HCT116 (cell line): ENCODE data around the gene MSH3. TPM values are rescaled to one million over a fixed set of nuclear protein-coding genes. Genes with fewer than 3 reads are reported as not detected.

ENCODE experiments used
- ATAC-seq: fragments of 200-7000 bp; cut with Tn5 transposase; 2 replicates; pipeline ENCODE4 v1.9.1; 2020; ENCODE audit warnings: mild to moderate bottlenecking, moderate library complexity
- BruUV-seq: library from RNA; stranded (reverse); fragments of 400-500 nt; replicated peaks from 2 replicates; lab custom pipeline; 2021; lab: Mats Ljungman, UMichigan
- CTCF ChIA-PET: fragments of 300-600 bp; sonication (Branson Sonifier 250); formaldehyde crosslinking; loops from one replicate; lab custom pipeline; 2021; ENCODE audit warnings: antibody characterized with exemption; lab: Charles Lee
- POLR2A ChIA-PET: fragments of 300-600, 350-600 bp; sonication (Branson Sonifier 250); formaldehyde crosslinking; loops from one replicate; lab custom pipeline; 2021; ENCODE audit warnings: antibody characterized with exemption; lab: Charles Lee
- RAD21 ChIA-PET, 2 experiments: fragments of 300-600 bp; sonication (Branson Sonifier 250); formaldehyde crosslinking; loops; one replicate each; lab custom pipeline; 2023; ENCODE audit warnings: low total read pairs in 2 of 2; ENCODE audit not compliant: uncharacterized antibody in 2 of 2, unreplicated experiment in 2 of 2, low non-redundant PET in 1 of 2; lab: Charles Lee
- DNase-seq: peaks from one replicate; pipeline ENCODE4 v3.0.0-alpha.2; 2010; ENCODE audit warnings: low read depth, low spot score
- H2AFZ ChIP-seq: fragments of 200-600 bp; shearing (Covaris generic), sonication (generic); 2 replicates; pipeline ENCODE4 v1.6.1; 2017; ENCODE audit warnings: low read depth, mixed run types, mixed read lengths, antibody characterized with exemption, low read length; ENCODE audit not compliant: poor library complexity, severe bottlenecking
- H3K27ac ChIP-seq: 2 replicates; pipeline ENCODE4 v1.5.1; 2012; ENCODE audit warnings: low read depth, low read length
- H3K27me3 ChIP-seq: fragments of 200-600 bp; sonication (generic); 2 replicates; pipeline ENCODE4 v1.6.1; 2016; ENCODE audit warnings: mixed run types, low read length, mixed read lengths; ENCODE audit not compliant: insufficient read depth
- H3K36me3 ChIP-seq, 2 experiments: fragments of 200-500 bp in 1 of 2; fragments of 200-600 bp in 1 of 2; sonication (Bioruptor generic) in 1 of 2; sonication (generic) in 1 of 2; 2 replicates each; pipeline versions ENCODE4 v1.5.1 to v1.6.1; 2014 to 2016; ENCODE audit warnings: low read length in 2 of 2, inconsistent platforms in 1 of 2, mixed read lengths in 1 of 2, mixed run types in 1 of 2; ENCODE audit not compliant: insufficient read depth in 2 of 2, control insufficient read depth in 1 of 2
- H3K4me1 ChIP-seq, 2 experiments: fragments of 200-600 bp in 1 of 2; sonication (generic) in 1 of 2; 2 replicates each; pipeline versions ENCODE4 v1.5.1 to v1.6.1; 2012 to 2017; ENCODE audit warnings: low read length in 2 of 2, inconsistent platforms in 1 of 2, mild to moderate bottlenecking in 1 of 2, mixed read lengths in 1 of 2, mixed run types in 1 of 2, moderate library complexity in 1 of 2; ENCODE audit not compliant: insufficient read depth in 2 of 2, control insufficient read depth in 1 of 2
- H3K4me2 ChIP-seq: fragments of 200-600 bp; sonication (generic); 2 replicates; pipeline ENCODE4 v1.6.1; 2017; ENCODE audit warnings: mixed run types, low read length, mixed read lengths
- H3K4me3 ChIP-seq, 2 experiments: fragments of 200-600 bp in 1 of 2; sonication (generic) in 1 of 2; replicated peaks in 1 of 2; 2 replicates each; pipeline ENCODE4 v1.5.1; 2011 to 2016; ENCODE audit warnings: low read length in 2 of 2, control low read depth in 1 of 2, low read depth in 1 of 2, mild to moderate bottlenecking in 1 of 2, mixed read lengths in 1 of 2, mixed run types in 1 of 2
- H3K79me2 ChIP-seq: fragments of 200-600 bp; sonication (generic); 2 replicates; pipeline ENCODE4 v1.6.1; 2017; ENCODE audit warnings: mild to moderate bottlenecking, mixed run types, low read length, moderate library complexity, mixed read lengths; ENCODE audit not compliant: insufficient read depth
- H3K9ac ChIP-seq: fragments of 200-600 bp; sonication (generic); 2 replicates; pipeline ENCODE4 v1.6.1; 2016; ENCODE audit warnings: low read length, mixed read lengths
- H3K9me2 ChIP-seq: fragments of 200-600 bp; sonication (generic), shearing (Covaris generic); 2 replicates; pipeline ENCODE4 v1.6.1; 2017; ENCODE audit warnings: mixed run types, mild to moderate bottlenecking, moderate library complexity; ENCODE audit not compliant: insufficient read depth
- H3K9me3 ChIP-seq, 2 experiments: fragments of 200-500 bp in 1 of 2; fragments of 200-600 bp in 1 of 2; sonication (Bioruptor generic) in 1 of 2; sonication (generic) in 1 of 2; 2 replicates each; pipeline ENCODE4 v1.6.1; 2014 to 2017; ENCODE audit warnings: low read length in 2 of 2, mixed read lengths in 2 of 2, inconsistent platforms in 1 of 2, low read depth in 1 of 2, mild to moderate bottlenecking in 1 of 2, mixed run types in 1 of 2, moderate library complexity in 1 of 2; ENCODE audit not compliant: control insufficient read depth in 1 of 2, insufficient read depth in 1 of 2
- H4K20me1 ChIP-seq: fragments of 200-600 bp; sonication (generic), shearing (Covaris generic); 2 replicates; pipeline ENCODE4 v1.6.1; 2017; ENCODE audit warnings: mixed run types, mild to moderate bottlenecking, moderate library complexity; ENCODE audit not compliant: insufficient read depth
- CEBPB ChIP-seq: IDR thresholded peaks from 2 replicates; pipeline ENCODE4 v1.6.1; 2012; ENCODE audit warnings: low read depth
- EGR1 ChIP-seq: IDR thresholded peaks from 2 replicates; pipeline ENCODE4 v1.6.1; 2012; ENCODE audit warnings: low read depth
- ELF1 ChIP-seq: IDR thresholded peaks from 2 replicates; pipeline ENCODE4 v1.6.1; 2012; ENCODE audit warnings: low read depth, borderline replicate concordance
- EZH2 ChIP-seq: fragments of 200-600 bp; sonication (generic); IDR thresholded peaks from 2 replicates; pipeline ENCODE4 v1.6.1; 2017; ENCODE audit warnings: antibody characterized with exemption, mixed run types
- POLR2A ChIP-seq: IDR thresholded peaks from 2 replicates; pipeline ENCODE4 v1.7.0; 2011; ENCODE audit warnings: borderline replicate concordance; ENCODE audit not compliant: insufficient read depth, insufficient read length; ENCODE audit errors: extremely low read depth
- POLR2AphosphoS5 ChIP-seq: IDR thresholded peaks from 2 replicates; pipeline ENCODE4 v1.6.1; 2011; ENCODE audit warnings: mild to moderate bottlenecking, low read depth, low read length, moderate library complexity
- TCF7L2 ChIP-seq: IDR thresholded peaks from 2 replicates; pipeline ENCODE4 v1.7.0; 2011; ENCODE audit warnings: borderline replicate concordance, inconsistent platforms; ENCODE audit not compliant: insufficient read depth, insufficient read length; ENCODE audit errors: extremely low read depth
- YY1 ChIP-seq: IDR thresholded peaks from 2 replicates; pipeline ENCODE4 v1.6.1; 2011; ENCODE audit warnings: low read length, low read depth, moderate library complexity, mild to moderate bottlenecking; ENCODE audit not compliant: insufficient replicate concordance; ENCODE audit errors: extremely low read depth
- ZFX ChIP-seq: fragments of 450-650 bp; IDR thresholded peaks from 2 replicates; pipeline ENCODE4 v1.6.1; 2017
- ZNF274 ChIP-seq: fragments of 200-500 bp; sonication (Bioruptor generic); IDR thresholded peaks from 2 replicates; pipeline ENCODE4 v1.6.1; 2014; ENCODE audit warnings: mild to moderate bottlenecking, low read depth, low read length, inconsistent platforms
- intact Hi-C: fragments of 100-400 bp; cut with micrococcal nuclease; formaldehyde crosslinking; loops from 2 replicates; pipeline ENCODE4 v1.10.0; 2022
- total RNA-seq: library from RNA; stranded (reverse); gene quantifications from one replicate; pipeline ENCODE4 v1.2.1, GENCODE V29; 2021; ENCODE audit not compliant: unreplicated experiment
- TF ChIP-seq, protein P1 (sequence below): IDR thresholded peaks from 2 replicates; pipeline ENCODE4 v1.6.1; 2012; ENCODE audit warnings: low read depth
- TF ChIP-seq, protein P2 (sequence below): IDR thresholded peaks from 2 replicates; pipeline ENCODE4 v1.6.1; 2012

Gene MSH3
- total RNA-seq, 1 experiment from 2014 or later, result 4.9 TPM

DNA sequence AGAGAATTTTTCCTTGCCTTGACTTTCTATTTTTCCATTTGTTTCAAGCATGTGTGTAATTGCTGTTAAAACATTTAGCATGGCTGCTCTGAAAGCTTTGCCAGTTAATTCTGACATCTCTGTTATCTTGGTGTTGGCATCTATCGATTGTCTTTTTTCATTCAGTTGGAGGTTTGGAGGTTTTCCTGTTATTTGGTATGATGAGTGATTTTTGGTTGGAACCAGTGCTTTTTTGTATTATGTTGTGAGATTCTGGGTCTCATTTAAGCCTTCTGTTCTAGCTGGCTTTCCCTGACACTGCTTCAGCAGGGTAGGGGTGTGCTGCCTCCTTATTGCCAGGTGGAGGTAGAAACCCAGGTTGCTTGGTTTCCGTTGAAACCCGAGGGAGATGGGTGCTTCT is 41.2 kb downstream of the MSH3 start:
- Histone ChIP-seq H3K4me2 (no peak overlapping the region), H3K4me3 (no peak overlapping the region), H3K9me3 (no peaks in the 10 kb centered on the region), H3K27me3 (no peaks in the 10 kb centered on the region), H4K20me1 (no peaks in the 10 kb centered on the region), H3K79me2 (no peaks in the 10 kb centered on the region), H3K27ac (no peak overlapping the region), H3K4me1 (no peaks in the 10 kb centered on the region), H3K36me3 (no peaks in the 10 kb centered on the region), H3K9me2 (no peaks in the 10 kb centered on the region), H2AFZ (no peak overlapping the region), H3K9ac (no peak overlapping the region)
- no peak for TF ChIP-seq ELF1
- TF ChIP-seq EZH2, result no peak
- TF ChIP-seq POLR2AphosphoS5, result no peak
- no peak for TF ChIP-seq YY1
- no peak for TF ChIP-seq ZFX
- no peak for TF ChIP-seq CEBPB
- TF ChIP-seq ZNF274, result no peak
- no peak for TF ChIP-seq TCF7L2
- TF ChIP-seq, protein P1, sequence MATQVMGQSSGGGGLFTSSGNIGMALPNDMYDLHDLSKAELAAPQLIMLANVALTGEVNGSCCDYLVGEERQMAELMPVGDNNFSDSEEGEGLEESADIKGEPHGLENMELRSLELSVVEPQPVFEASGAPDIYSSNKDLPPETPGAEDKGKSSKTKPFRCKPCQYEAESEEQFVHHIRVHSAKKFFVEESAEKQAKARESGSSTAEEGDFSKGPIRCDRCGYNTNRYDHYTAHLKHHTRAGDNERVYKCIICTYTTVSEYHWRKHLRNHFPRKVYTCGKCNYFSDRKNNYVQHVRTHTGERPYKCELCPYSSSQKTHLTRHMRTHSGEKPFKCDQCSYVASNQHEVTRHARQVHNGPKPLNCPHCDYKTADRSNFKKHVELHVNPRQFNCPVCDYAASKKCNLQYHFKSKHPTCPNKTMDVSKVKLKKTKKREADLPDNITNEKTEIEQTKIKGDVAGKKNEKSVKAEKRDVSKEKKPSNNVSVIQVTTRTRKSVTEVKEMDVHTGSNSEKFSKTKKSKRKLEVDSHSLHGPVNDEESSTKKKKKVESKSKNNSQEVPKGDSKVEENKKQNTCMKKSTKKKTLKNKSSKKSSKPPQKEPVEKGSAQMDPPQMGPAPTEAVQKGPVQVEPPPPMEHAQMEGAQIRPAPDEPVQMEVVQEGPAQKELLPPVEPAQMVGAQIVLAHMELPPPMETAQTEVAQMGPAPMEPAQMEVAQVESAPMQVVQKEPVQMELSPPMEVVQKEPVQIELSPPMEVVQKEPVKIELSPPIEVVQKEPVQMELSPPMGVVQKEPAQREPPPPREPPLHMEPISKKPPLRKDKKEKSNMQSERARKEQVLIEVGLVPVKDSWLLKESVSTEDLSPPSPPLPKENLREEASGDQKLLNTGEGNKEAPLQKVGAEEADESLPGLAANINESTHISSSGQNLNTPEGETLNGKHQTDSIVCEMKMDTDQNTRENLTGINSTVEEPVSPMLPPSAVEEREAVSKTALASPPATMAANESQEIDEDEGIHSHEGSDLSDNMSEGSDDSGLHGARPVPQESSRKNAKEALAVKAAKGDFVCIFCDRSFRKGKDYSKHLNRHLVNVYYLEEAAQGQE, result no peak
- TF ChIP-seq EGR1, result no peak
- TF ChIP-seq, protein P2, sequence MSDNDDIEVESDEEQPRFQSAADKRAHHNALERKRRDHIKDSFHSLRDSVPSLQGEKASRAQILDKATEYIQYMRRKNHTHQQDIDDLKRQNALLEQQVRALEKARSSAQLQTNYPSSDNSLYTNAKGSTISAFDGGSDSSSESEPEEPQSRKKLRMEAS, result no peak
- no peak for TF ChIP-seq POLR2A
- intact Hi-C loops, result no loop called here
- DNase-seq (no peak), ATAC-seq (no peak)
- ChIA-PET POLR2A (no interaction called here), CTCF (no interaction called here), RAD21 (no interaction called here)
- no TSS peak for BruUV-seq
